Nephron progenitor cell (in vitro differentiated cells): Measurements from ENCODE around the gene FLAD1.
A peak's percentile ranks its signal among the peaks of the same experiment; 100 is the strongest.
"Not testable (repeated sequence)": the region's sequence is repeated elsewhere in the genome, so short reads cannot be mapped to it uniquely, and the experiment has no call there.

Experiments used
- DNase-seq: peaks from one replicate; pipeline ENCODE4 v3.0.0; 2021
- H3K27ac Mint-ChIP-seq: 2 replicates; pipeline ENCODE4 v1.8.0; 2021; ENCODE audit warnings: mild to moderate bottlenecking, moderate library complexity, mixed read lengths
- H3K27me3 Mint-ChIP-seq: 2 replicates; pipeline ENCODE4 v1.8.0; 2021; ENCODE audit warnings: mild to moderate bottlenecking, low read depth, mixed read lengths; ENCODE audit not compliant: poor library complexity
- H3K36me3 Mint-ChIP-seq: 2 replicates; pipeline ENCODE4 v1.8.0; 2021; ENCODE audit warnings: low read depth, mixed read lengths
- H3K4me1 Mint-ChIP-seq: 2 replicates; pipeline ENCODE4 v1.8.0; 2021; ENCODE audit warnings: mixed read lengths
- H3K4me3 Mint-ChIP-seq: 2 replicates; pipeline ENCODE4 v1.8.0; 2021; ENCODE audit warnings: mild to moderate bottlenecking, moderate library complexity, mixed read lengths
- H3K9me3 Mint-ChIP-seq: 2 replicates; pipeline ENCODE4 v1.8.0; 2021; ENCODE audit warnings: mild to moderate bottlenecking, moderate library complexity, mixed read lengths
- CTCF ChIP-seq: fragments of 200-600 bp; sonication (generic); IDR thresholded peaks from 2 replicates; pipeline ENCODE4 v1.5.0; 2021; ENCODE audit warnings: antibody characterized with exemption

The FLAD1 gene

DNA sequence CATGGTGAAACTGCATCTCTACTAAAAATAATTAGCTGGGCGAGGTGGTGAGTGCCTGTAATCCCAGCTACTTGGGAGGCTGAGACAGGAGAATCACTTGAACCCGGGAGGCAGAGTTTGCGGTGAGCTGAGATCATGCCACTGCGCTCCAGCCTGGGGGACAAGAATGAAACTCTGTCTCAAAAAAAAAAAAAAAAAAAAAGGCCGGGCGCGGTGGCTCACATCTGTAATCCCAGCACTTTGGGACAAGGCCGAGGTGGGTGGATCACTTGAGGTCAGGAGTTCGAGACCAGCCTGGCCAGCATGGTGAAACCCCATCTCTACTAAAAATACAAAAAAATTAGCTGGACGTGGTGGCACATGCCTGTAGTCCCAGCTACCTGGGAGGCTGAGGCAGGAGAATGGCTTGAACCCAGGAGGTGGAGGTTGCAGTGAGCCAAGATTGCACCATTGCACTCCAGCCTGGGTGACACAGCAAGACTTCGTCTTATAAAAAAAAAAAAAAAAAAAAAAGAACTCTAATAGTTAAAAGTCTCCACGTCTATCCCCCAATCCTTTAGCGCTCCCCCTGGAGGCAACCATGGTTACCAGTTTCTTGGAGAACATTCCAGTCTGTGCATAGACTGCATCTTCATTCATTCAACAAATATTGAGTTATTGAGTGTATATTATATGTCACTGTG lies 12.3 kb downstream of the FLAD1 start:
- H3K27ac Mint-ChIP-seq, H3K36me3 Mint-ChIP-seq, H3K9me3 Mint-ChIP-seq, H3K27me3 Mint-ChIP-seq, H3K4me3 Mint-ChIP-seq: not testable (repeated sequence)
- peak; percentile 59 for DNase-seq
- peak; percentile 39 for TF ChIP-seq CTCF
- peaks cover 48% of the 10 kb centered on the region for H3K4me1 Mint-ChIP-seq

DNA sequence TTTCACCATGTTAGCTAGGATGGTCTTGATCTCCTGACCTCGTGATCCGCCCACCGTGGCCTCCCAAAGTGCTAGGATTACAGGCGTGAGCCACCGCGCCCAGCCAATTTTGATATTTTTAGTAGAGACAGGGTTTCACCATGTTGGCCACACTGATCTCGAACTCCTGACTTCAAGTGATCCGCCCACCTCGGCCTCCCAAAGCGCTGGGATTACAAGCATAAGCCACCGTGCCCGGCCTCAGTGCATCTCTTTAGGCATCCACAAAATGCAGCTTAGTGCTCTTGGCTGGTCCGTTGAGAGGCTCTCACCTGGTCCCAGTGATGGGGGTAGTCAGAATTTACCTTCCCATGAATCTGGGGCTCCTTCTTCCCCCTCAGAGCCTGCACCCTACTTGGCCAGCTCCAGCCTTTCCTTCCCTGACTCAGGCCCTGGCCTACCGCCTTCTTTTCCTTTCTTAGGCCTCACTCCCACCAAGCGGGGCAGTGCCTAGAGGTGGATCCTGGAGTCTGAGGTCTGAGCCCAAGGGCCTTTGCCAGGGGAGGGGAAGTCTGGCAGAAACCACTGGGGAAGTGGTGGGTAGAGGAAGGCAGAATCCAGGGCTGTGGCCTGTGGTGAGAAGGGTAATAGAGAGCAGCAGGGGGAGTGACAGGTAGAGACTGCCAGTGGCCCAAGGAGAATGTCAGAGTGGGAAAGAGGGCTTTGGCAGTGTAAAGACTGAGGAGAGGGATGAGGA lies 14.0 kb downstream of the FLAD1 start:
- Mint-ChIP-seq H3K36me3 (no peaks in the 10 kb centered on the region), H3K27ac (no peak overlapping the region), H3K27me3 (peaks cover 4% of the 10 kb centered on the region), H3K4me1 (peaks cover 48% of the 10 kb centered on the region), H3K9me3 (no peaks in the 10 kb centered on the region), H3K4me3 (no peak overlapping the region)
- no peak for TF ChIP-seq CTCF
- no peak for DNase-seq

- H3K36me3 Mint-ChIP-seq, result no peaks in the 10 kb centered on the region
- DNase-seq, result no peak
- H3K27ac Mint-ChIP-seq, result no peak overlapping the region
- H3K4me1 Mint-ChIP-seq, result peaks cover 38% of the 10 kb centered on the region
- peaks cover 4% of the 10 kb centered on the region for H3K27me3 Mint-ChIP-seq
- no peak for TF ChIP-seq CTCF
- no peaks in the 10 kb centered on the region for H3K9me3 Mint-ChIP-seq
- H3K4me3 Mint-ChIP-seq, result no peak overlapping the region
These were observed 15.1 kb downstream of the FLAD1 start for GRCh38 chr1:154998201-154998780.

DNA sequence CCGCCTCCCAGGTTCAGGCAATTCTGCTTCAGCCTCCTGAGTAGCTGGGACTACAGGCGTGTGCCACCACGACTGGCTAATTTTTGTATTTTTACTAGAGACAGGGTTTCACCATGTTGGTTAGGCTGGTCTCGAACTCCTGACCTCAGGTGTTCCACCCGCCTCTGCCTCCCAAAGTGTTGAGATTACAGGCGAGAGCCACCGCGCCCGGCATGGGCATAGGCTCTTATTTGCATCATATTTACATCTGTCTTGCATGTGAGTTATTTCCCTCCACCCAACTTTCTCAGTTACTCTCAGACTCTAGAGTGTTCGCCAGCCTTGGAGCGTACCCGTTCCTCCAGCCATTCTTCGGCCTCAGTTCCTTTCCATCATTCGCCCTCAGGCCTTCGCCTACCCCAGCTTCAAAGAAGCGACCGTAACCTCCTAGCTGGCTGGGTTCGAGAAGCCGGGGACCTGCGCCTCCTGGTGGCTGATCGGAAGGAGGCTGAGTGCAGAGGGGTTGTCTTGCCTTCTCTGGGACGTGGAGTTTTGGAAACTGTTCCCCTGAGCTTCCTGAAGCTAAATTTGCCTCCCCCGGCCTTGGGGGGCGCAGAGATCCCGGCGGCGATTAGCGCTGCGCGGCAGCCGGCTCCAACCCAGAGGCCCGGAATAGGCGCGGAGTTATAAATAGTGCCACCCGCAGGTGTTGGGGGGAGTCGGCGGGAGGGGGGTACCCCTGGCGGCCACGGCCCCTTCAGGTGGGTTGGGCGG lies 15.8 kb downstream of the FLAD1 start:
- Mint-ChIP-seq H3K36me3 (no peaks in the 10 kb centered on the region), H3K27me3 (peaks cover 4% of the 10 kb centered on the region), H3K9me3 (no peaks in the 10 kb centered on the region), H3K4me1 (peaks cover 40% of the 10 kb centered on the region), H3K27ac (no peak overlapping the region), H3K4me3 (peak overlapping the region; percentile 76)
- TF ChIP-seq CTCF, result peak; percentile 76
- DNase-seq, result peak; percentile 82

GRCh38 chr1:154999571-155000410 lies 16.6 kb downstream of the FLAD1 start:
- peak; percentile 61 for DNase-seq
- Mint-ChIP-seq H3K4me3 (peak overlapping the region; percentile 91), H3K27me3 (peaks cover 4% of the 10 kb centered on the region), H3K4me1 (peaks cover 42% of the 10 kb centered on the region), H3K27ac (peak overlapping the region; percentile 98), H3K9me3 (no peaks in the 10 kb centered on the region), H3K36me3 (no peaks in the 10 kb centered on the region)
- TF ChIP-seq CTCF, result no peak
